HepG2 (cell line): ENCODE data around the gene LILRB3. TPM values are rescaled to one million over a fixed set of nuclear protein-coding genes. Genes with fewer than 3 reads are reported as not detected.
A peak's percentile ranks its signal among the peaks of the same experiment; 100 is the strongest.

ENCODE experiments used
- ATAC-seq: fragments of 200-7000 bp; cut with Tn5 transposase; 3 replicates; pipeline ENCODE4 v1.9.1; 2020; ENCODE audit warnings: mild to moderate bottlenecking, moderate library complexity
- BruUV-seq: library from RNA; stranded (reverse); fragments of 400-500 nt; replicated peaks from 2 replicates; lab custom pipeline; 2021; lab: Mats Ljungman, UMichigan
- CTCF ChIA-PET: fragments of 300-600 bp; formaldehyde crosslinking; extraction: SDS; loops from one replicate; lab custom pipeline; 2021; ENCODE audit warnings: low total read pairs, inconsistent platforms, low intra/inter-chr PET ratio; lab: Yijun Ruan, JAX
- POLR2A ChIA-PET: fragments of 350-600 bp; sonication (Branson Sonifier 250); formaldehyde crosslinking; loops from one replicate; lab custom pipeline; 2020; ENCODE audit warnings: antibody characterized with exemption, inconsistent platforms; lab: Yijun Ruan, JAX
- DNase-seq: peaks from one replicate; pipeline ENCODE4 v3.0.0-alpha.2; 2015; ENCODE audit warnings: low spot score
- FAIRE-seq: peaks from 3 replicates; lab custom pipeline; 2011; peaks lifted over from hg19 to GRCh38; lab: Jason Lieb, UNC
- H2AFZ ChIP-seq: one replicate; pipeline ENCODE4 v1.6.1; 2011; ENCODE audit warnings: low read length, inconsistent platforms
- H3K27ac ChIP-seq: fragments of 300-600 bp; 3 replicates; pipeline ENCODE4 v1.8.0; 2011; ENCODE audit warnings: mixed run types, mild to moderate bottlenecking, mixed read lengths, low read length, inconsistent platforms; ENCODE audit not compliant: insufficient read depth; ENCODE audit errors: extremely low read length
- H3K27me3 ChIP-seq, 2 experiments: fragments of 200-600 bp in 1 of 2; 2 replicates in 1 of 2; 3 replicates in 1 of 2; pipeline versions ENCODE4 v1.6.0 to v1.8.0; 2011; ENCODE audit warnings: low read length in 2 of 2, mild to moderate bottlenecking in 2 of 2, moderate library complexity in 2 of 2, inconsistent platforms in 1 of 2; ENCODE audit not compliant: insufficient read depth in 2 of 2, control insufficient read depth in 1 of 2
- H3K36me3 ChIP-seq, 2 experiments: fragments of 200-600 bp in 1 of 2; replicated peaks in 1 of 2; 2 replicates in 1 of 2; 3 replicates in 1 of 2; pipeline versions ENCODE4 v1.5.1 to v1.8.0; 2011; ENCODE audit warnings: low read length in 2 of 2, inconsistent platforms in 1 of 2; ENCODE audit not compliant: insufficient read depth in 2 of 2, control insufficient read depth in 1 of 2
- H3K4me1 ChIP-seq: 2 replicates; pipeline ENCODE4 v1.5.1; 2012; ENCODE audit warnings: low read length, inconsistent platforms; ENCODE audit not compliant: insufficient read depth
- H3K4me2 ChIP-seq: 2 replicates; pipeline ENCODE4 v1.6.0; 2011; ENCODE audit warnings: low read depth, low read length, inconsistent platforms
- H3K4me3 ChIP-seq, 3 experiments: fragments of 200-600 bp in 1 of 3; sonication (generic), shearing (Covaris generic) in 1 of 3; replicated peaks in 1 of 3; 2 replicates each; pipeline ENCODE4 v1.5.1; 2011 to 2016; ENCODE audit warnings: low read length in 3 of 3, inconsistent platforms in 2 of 3, low read depth in 2 of 3, mild to moderate bottlenecking in 2 of 3, control low read depth in 1 of 3, mixed read lengths in 1 of 3; ENCODE audit not compliant: insufficient read depth in 1 of 3
- H3K79me2 ChIP-seq: one replicate; pipeline ENCODE4 v1.6.1; 2011; ENCODE audit warnings: low read length, inconsistent platforms; ENCODE audit not compliant: insufficient read depth
- H3K9ac ChIP-seq: 2 replicates; pipeline ENCODE4 v1.6.0; 2011; ENCODE audit warnings: mild to moderate bottlenecking, low read depth, low read length, inconsistent platforms; ENCODE audit not compliant: insufficient read depth
- H3K9me3 ChIP-seq: 2 replicates; pipeline ENCODE4 v1.5.1; 2012; ENCODE audit warnings: mild to moderate bottlenecking, low read length
- H4K20me1 ChIP-seq: 2 replicates; pipeline ENCODE4 v1.6.0; 2011; ENCODE audit warnings: inconsistent platforms, mild to moderate bottlenecking, low read length, moderate library complexity; ENCODE audit not compliant: insufficient read depth
- CCDC6 ChIP-seq: sonication (generic); formaldehyde crosslinking; IDR thresholded peaks from 2 replicates; pipeline ENCODE4 v1.8.1; 2022; ENCODE audit warnings: mild to moderate bottlenecking, missing genetic modification reagents, moderate library complexity
- ERF ChIP-seq: IDR thresholded peaks from 2 replicates; pipeline ENCODE4 v1.6.1; 2018; ENCODE audit warnings: missing biosample characterization, missing genetic modification reagents
- ETV5 ChIP-seq: IDR thresholded peaks from 2 replicates; pipeline ENCODE4 v1.6.1; 2018; ENCODE audit warnings: missing biosample characterization, missing genetic modification reagents, inconsistent platforms, borderline replicate concordance
- FIP1L1 ChIP-seq: fragments of 200-400 bp; formaldehyde crosslinking; IDR thresholded peaks from 2 replicates; pipeline ENCODE4 v1.6.1; 2018; ENCODE audit warnings: low read depth, mild to moderate bottlenecking, low read length, moderate library complexity, borderline replicate concordance; ENCODE audit not compliant: insufficient read depth
- FOXK2 ChIP-seq: fragments of 450-650 bp; IDR thresholded peaks from 2 replicates; pipeline ENCODE4 v1.6.1; 2016
- GABPA ChIP-seq, 2 experiments: IDR thresholded peaks; 2 replicates each; pipeline ENCODE4 v1.6.1; 2011 to 2016; ENCODE audit warnings: low read depth in 2 of 2, low read length in 1 of 2, missing biosample characterization in 1 of 2, missing genetic modification characterization in 1 of 2
- KDM6A ChIP-seq: IDR thresholded peaks from 2 replicates; pipeline ENCODE4 v1.6.1; 2016; ENCODE audit warnings: low read depth
- KLF6 ChIP-seq: IDR thresholded peaks from 2 replicates; pipeline ENCODE4 v1.8.0; 2016; ENCODE audit warnings: missing biosample characterization, missing genetic modification reagents
- NR2C2 ChIP-seq: sonication (generic); formaldehyde crosslinking; IDR thresholded peaks from 2 replicates; pipeline ENCODE4 v1.4.0; 2020; ENCODE audit warnings: missing genetic modification reagents, mild to moderate bottlenecking, moderate library complexity, borderline replicate concordance
- ZEB1 ChIP-seq: IDR thresholded peaks from 2 replicates; pipeline ENCODE4 v1.6.1; 2012; ENCODE audit warnings: mild to moderate bottlenecking, low read depth, inconsistent platforms; ENCODE audit not compliant: insufficient replicate concordance
- ZKSCAN1 ChIP-seq: fragments of 150-350 bp; IDR thresholded peaks from 2 replicates; pipeline ENCODE4 v1.6.1; 2014; ENCODE audit warnings: low read length
- ZNF317 ChIP-seq: sonication (generic); formaldehyde crosslinking; IDR thresholded peaks from 2 replicates; pipeline ENCODE4 v1.5.0; 2020; ENCODE audit warnings: mild to moderate bottlenecking, missing genetic modification reagents
- ZNF33B ChIP-seq: sonication (generic); formaldehyde crosslinking; IDR thresholded peaks from 2 replicates; pipeline ENCODE4 v1.5.1; 2020; ENCODE audit warnings: mild to moderate bottlenecking, missing genetic modification reagents
- ZNF343 ChIP-seq: sonication (generic); formaldehyde crosslinking; IDR thresholded peaks from 2 replicates; pipeline ENCODE4 v1.4.0; 2020; ENCODE audit warnings: mild to moderate bottlenecking, missing genetic modification reagents
- ZNF44 ChIP-seq: sonication (generic); formaldehyde crosslinking; IDR thresholded peaks from 2 replicates; pipeline ENCODE4 v1.5.1; 2020; ENCODE audit warnings: mild to moderate bottlenecking, missing genetic modification reagents
- ZNF496 ChIP-seq: sonication (generic); formaldehyde crosslinking; IDR thresholded peaks from 2 replicates; pipeline ENCODE4 v1.8.1; 2023; ENCODE audit warnings: mild to moderate bottlenecking, moderate library complexity, missing genetic modification reagents; ENCODE audit not compliant: insufficient replicate concordance
- WGBS: methylation state at CpG from one replicate; pipeline ENCODE4 v1.1.6; 2017; ENCODE audit warnings: low lambda C conversion rate; 5-methylcytosine and 5-hydroxymethylcytosine counted together
- in situ Hi-C: cut with HindIII; loops from 2 replicates; pipeline ENCODE4 v1.10.0; 2017; ENCODE audit warnings: low pct_unique_long_range_greater_than_20kb; ENCODE audit not compliant: extremely low pct_ligation_motif_present
- intact Hi-C: fragments of 100-400 bp; cut with micrococcal nuclease; formaldehyde crosslinking; loops from one replicate; pipeline ENCODE4 v1.10.0; 2022; ENCODE audit not compliant: unreplicated experiment
- polyA plus RNA-seq, 8 experiments: library from polyadenylated mRNA; depleted of rRNA in 3 of 8; stranded (reverse) in 7 of 8; unstranded in 1 of 8; fragments of >200 nt; fragmentation: Illumina TruSeq in 4 of 8; extraction: Trizol in 4 of 8; gene quantifications; 2 replicates each; pipeline versions ENCODE4 v1.2.1 to v1.2.3, GENCODE V29; 2011 to 2016; ENCODE audit warnings: low read depth in 4 of 8, missing spikeins in 1 of 8, mixed read lengths in 1 of 8; ENCODE audit not compliant: insufficient read depth in 1 of 8
- total RNA-seq, 5 experiments: library from RNA; depleted of rRNA; stranded (reverse); fragments of >200 nt; fragmentation: Illumina TruSeq; extraction: Trizol; gene quantifications; 2 replicates each; pipeline ENCODE4 v1.2.3, GENCODE V29; 2016; ENCODE audit warnings: low read depth in 1 of 5
- TF ChIP-seq, protein P1 (sequence below): sonication (generic); formaldehyde crosslinking; IDR thresholded peaks from 2 replicates; pipeline ENCODE4 v1.4.0; 2020; ENCODE audit warnings: mild to moderate bottlenecking, missing genetic modification reagents
- TF ChIP-seq, protein P2 (sequence below): sonication (generic); formaldehyde crosslinking; IDR thresholded peaks from 2 replicates; pipeline ENCODE4 v1.4.0; 2020; ENCODE audit warnings: missing genetic modification reagents

LILRB3 gene
- total and polyA plus RNA-seq, 2 of the 13 experiments (the other 11 are each of a cell fraction or from before 2014, with no cell fraction given) = 0.22 TPM; not detected in 1

DNA sequence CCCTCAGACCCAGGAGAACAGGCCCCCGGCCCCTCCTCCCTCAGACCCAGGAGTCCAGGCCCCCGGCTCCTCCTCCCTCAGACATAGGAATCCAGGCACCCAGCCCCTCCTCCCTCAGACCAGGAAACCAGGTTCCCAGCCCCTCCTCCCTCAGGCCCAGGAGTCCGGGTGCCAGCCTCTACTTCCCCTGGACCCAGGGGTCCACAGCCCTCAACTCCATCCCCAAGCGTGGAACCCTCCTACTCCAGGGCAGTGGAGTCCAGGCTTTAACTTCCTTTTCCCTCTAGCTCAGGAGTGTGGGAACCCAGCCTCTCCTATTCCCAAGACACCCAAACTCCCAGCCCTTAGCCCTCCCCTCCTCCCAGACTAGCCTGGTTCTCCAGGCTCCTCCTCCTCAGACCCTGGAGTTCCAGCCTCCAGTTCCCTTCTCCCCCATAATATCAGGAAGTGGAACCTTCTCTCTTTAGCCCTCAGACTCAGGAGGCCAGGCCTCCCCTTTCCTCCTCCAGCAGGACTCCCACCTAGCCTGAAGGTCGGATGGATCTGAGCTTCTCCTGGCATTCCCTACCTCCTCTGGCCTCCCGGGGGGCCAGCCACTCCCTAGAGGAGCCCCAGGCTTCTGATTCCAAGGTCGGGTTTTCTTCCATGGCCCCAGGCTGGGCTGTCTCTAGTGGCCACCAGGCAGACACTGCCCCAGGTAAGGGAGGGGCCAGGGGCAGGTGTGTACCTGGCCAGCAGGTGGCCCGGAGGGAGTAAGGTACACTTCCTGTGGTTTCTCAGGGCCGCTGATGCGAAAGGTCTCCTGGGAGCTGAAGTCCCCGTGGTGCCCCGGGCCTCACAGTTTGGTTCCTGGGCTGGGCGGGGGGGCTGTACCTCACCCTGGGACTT, 50.1 kb downstream of the LILRB3 start, which contains the start of gene TMC4:
TMC4 (minus strand) TSS at position 690 of the 888 bp plus-strand sequence; CDS start at position 647, 43 bp downstream.
- no peak within 1 kb of the TSS for H2AFZ ChIP-seq
- DNase-seq (no peak), ATAC-seq (peak; percentile 53), FAIRE-seq (no peak)
- no peaks in the 10 kb centered on the region for H3K27me3 ChIP-seq
- intact Hi-C loops (no loop called here), in situ Hi-C loops (no loop called here)
- no peak within 1 kb of the TSS for H3K9ac ChIP-seq
- peaks cover 12% of the 10 kb centered on the region; the same call in 1 of the 2 replicates for H3K4me1 ChIP-seq
- no peak within 1 kb of the TSS; a peak in 1 of 6 replicates for H3K4me3 ChIP-seq
- H3K9me3 ChIP-seq = no peaks in the 10 kb centered on the region
- H3K79me2 ChIP-seq = no peaks in the 10 kb centered on the region
- WGBS = 7% methylated on average over 7 of the region's 13 CpGs
- no peaks in the 10 kb centered on the region; a peak in 1 of 5 replicates for H3K36me3 ChIP-seq
- H3K4me2 ChIP-seq = no peak within 1 kb of the TSS
- ChIA-PET POLR2A (interaction anchor here (1.7 to 1.8 kb wide), 2 partner anchors 15 to 17 kb away, joined by 3 to 11 read pairs; partner anchors contain the start of gene MBOAT7), CTCF (no interaction called here)
- H3K27ac ChIP-seq = no peak within 1 kb of the TSS
- BruUV-seq = no TSS peak
- H4K20me1 ChIP-seq = no peaks in the 10 kb centered on the region
- TF ChIP-seq ZNF343 (CRISPR knock-in tag) (no peak), ZNF496 (CRISPR knock-in tag) (no peak), ZNF33B (CRISPR knock-in tag) (no peak), ZNF44 (no peak), GABPA (IDR thresholded peaks at IDR 0.05; ENCODE audit: low read depth, low read length) (peak; percentile 54), GABPA (CRISPR knock-in tag; IDR thresholded peaks at IDR 0.05; ENCODE audit: low read depth) (peak; percentile 78), ZKSCAN1 (no peak), ETV5 (peak; percentile 14; the same call in 1 of the 2 replicates), ZEB1 (peak; percentile 99), NR2C2 (CRISPR knock-in tag) (peak; percentile 79), KLF6 (CRISPR knock-in tag) (no peak), FOXK2 (no peak), ERF (no peak), CCDC6 (CRISPR knock-in tag) (no peak), FIP1L1 (0 out of 2 replicates have a peak, but pooled peaks have one; percentile 50), ZNF317 (CRISPR knock-in tag) (no peak), KDM6A (CRISPR knock-in tag) (no peak)
- TF ChIP-seq, protein P1, sequence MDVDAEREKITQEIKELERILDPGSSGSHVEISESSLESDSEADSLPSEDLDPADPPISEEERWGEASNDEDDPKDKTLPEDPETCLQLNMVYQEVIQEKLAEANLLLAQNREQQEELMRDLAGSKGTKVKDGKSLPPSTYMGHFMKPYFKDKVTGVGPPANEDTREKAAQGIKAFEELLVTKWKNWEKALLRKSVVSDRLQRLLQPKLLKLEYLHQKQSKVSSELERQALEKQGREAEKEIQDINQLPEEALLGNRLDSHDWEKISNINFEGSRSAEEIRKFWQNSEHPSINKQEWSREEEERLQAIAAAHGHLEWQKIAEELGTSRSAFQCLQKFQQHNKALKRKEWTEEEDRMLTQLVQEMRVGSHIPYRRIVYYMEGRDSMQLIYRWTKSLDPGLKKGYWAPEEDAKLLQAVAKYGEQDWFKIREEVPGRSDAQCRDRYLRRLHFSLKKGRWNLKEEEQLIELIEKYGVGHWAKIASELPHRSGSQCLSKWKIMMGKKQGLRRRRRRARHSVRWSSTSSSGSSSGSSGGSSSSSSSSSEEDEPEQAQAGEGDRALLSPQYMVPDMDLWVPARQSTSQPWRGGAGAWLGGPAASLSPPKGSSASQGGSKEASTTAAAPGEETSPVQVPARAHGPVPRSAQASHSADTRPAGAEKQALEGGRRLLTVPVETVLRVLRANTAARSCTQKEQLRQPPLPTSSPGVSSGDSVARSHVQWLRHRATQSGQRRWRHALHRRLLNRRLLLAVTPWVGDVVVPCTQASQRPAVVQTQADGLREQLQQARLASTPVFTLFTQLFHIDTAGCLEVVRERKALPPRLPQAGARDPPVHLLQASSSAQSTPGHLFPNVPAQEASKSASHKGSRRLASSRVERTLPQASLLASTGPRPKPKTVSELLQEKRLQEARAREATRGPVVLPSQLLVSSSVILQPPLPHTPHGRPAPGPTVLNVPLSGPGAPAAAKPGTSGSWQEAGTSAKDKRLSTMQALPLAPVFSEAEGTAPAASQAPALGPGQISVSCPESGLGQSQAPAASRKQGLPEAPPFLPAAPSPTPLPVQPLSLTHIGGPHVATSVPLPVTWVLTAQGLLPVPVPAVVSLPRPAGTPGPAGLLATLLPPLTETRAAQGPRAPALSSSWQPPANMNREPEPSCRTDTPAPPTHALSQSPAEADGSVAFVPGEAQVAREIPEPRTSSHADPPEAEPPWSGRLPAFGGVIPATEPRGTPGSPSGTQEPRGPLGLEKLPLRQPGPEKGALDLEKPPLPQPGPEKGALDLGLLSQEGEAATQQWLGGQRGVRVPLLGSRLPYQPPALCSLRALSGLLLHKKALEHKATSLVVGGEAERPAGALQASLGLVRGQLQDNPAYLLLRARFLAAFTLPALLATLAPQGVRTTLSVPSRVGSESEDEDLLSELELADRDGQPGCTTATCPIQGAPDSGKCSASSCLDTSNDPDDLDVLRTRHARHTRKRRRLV (CRISPR knock-in tag) = no peak
- TF ChIP-seq, protein P2, sequence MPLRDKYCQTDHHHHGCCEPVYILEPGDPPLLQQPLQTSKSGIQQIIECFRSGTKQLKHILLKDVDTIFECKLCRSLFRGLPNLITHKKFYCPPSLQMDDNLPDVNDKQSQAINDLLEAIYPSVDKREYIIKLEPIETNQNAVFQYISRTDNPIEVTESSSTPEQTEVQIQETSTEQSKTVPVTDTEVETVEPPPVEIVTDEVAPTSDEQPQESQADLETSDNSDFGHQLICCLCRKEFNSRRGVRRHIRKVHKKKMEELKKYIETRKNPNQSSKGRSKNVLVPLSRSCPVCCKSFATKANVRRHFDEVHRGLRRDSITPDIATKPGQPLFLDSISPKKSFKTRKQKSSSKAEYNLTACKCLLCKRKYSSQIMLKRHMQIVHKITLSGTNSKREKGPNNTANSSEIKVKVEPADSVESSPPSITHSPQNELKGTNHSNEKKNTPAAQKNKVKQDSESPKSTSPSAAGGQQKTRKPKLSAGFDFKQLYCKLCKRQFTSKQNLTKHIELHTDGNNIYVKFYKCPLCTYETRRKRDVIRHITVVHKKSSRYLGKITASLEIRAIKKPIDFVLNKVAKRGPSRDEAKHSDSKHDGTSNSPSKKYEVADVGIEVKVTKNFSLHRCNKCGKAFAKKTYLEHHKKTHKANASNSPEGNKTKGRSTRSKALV (CRISPR knock-in tag) = no peak
